ENCODE measurements around the gene CHN1.

The CHN1 gene

GRCh38 chr2:174759381-174760065 lies 245.7 kb downstream of the CHN1 start:
- DNase-seq, result no peak

GRCh38 chr2:174756743-174757142 lies 248.4 kb downstream of the CHN1 start:
- DNase-seq, result no peak

DNA sequence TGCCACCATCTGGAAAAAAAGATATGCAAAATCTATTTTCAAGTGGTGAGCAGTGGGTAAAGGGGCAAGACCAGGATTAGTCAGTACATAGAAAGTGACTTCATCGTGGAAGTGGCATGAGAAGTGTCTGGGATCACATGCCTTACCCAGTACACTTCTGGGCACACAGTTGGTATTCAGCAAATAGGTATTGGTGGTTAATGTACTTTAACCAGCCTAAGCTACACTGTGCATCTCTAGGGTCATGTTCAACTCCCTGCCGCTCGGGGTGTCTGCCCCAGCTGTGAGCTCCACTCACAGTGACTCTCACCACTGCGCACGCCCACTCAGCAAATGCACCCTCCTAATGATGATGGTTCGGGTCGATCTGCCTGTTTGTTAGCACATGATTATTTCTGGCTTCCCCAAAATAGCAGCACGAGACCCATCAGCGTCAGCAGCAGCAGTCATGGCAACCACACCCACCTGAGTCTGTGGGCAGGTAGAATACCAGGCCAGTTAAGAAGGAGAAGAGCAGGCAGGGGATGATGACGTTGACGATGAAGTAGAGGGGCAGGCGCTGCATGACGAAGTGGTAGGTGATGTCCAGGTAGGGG lies 252.0 kb downstream of the CHN1 start:
- no peak for DNase-seq

- DNase-seq, result no peak
Observed at GRCh38 chr2:174752403-174753037, 252.7 kb downstream of the CHN1 start.

GRCh38 chr2:174750923-174751441 lies 254.2 kb downstream of the CHN1 start:
- DNase-seq, result peak; percentile 31

DNA sequence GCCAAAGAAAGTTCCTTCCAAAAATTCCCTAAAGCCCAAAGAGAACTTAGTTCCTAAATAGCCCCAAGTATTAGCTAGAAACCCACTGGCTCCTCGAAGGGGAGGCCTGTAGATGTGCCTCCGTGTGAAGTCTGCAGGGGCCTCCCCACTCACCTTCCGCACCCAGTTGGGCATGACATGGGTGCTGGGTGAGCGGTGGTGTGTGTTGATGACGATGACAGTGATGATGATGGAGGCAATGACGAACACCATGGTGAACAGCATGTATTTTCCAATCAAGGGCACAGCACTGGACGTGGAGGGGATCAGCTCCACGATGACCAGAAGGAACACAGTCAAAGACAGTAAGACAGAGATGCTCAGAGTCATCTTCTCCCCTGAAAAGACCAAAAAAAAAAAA lies 255.4 kb downstream of the CHN1 start:
- DNase-seq, result no peak

DNA sequence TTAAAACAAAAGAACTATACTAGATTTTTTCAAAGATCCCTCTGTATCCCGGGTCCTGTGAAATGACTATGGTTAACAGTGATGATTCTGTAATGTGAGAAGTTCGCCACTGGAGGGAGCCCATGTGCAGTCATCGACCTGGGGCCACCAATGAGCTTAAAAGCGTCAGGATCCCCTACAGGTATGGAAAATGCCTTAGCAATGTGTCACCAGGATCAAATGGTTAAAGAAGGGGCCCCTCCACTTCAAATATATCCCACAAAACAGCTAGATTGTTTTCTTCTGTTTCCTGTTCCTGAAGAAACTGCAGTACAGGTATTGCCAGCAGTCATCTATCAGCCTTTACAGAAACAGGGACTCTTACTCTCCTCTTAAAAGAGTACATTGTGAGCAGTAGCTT lies 256.2 kb downstream of the CHN1 start:
- peak; percentile 74 for DNase-seq
